ENCODE data around the gene TTC39C. TPM values are rescaled to one million over a fixed set of nuclear protein-coding genes. Genes with fewer than 3 reads are reported as not detected.

TTC39C gene
- total and polyA plus RNA-seq, 2 donors (not counting 3 experiments of a cell fraction or from before 2014, with no cell fraction given), result 0.61 to 6.2 TPM

DNA sequence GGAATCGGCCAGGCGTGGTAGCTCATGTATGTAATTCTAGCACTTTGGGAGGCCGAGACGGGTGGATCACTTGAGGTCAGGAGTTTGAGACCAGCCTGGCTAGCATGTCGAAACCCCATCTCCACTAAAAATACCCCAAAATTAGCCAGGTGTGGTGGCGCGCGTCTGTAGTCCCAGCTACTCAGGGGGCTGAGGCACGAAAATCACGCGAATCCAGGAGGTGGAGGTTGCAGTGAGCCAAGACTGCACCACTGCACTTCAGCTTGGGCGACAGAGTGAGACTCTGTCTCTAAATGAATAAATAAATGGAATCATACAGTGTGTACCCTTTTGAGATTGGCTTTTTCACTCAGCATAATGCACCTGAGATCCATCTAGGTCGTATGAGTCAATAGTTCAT is 19.4 kb upstream of the TTC39C start:
- Histone ChIP-seq H3K4me3 (replicated peaks in 1 of 3; ENCODE audit: insufficient read depth in 1 of 3, low read depth in 1 of 3, low read length in 3 of 3) (no peak overlapping the region), H2AFZ (ENCODE audit: low read depth, low read length) (no peak overlapping the region), H3K4me1 (ENCODE audit: control insufficient read depth, extremely low read depth, insufficient read depth, low read length) (peaks cover 3% of the 10 kb centered on the region), H3K4me2 (ENCODE audit: insufficient read depth, low read length) (no peak overlapping the region), H3K9me3 (replicated peaks; ENCODE audit: control insufficient read depth, insufficient read depth, low read length) (no peaks in the 10 kb centered on the region), H3K27me3 (ENCODE audit: control insufficient read depth in 2 of 2, insufficient read depth in 2 of 2, low read length in 2 of 2) (peaks cover 2 to 5% of the 10 kb centered on the region in 2 experiments), H4K20me1 (replicated peaks; ENCODE audit: control insufficient read depth, extremely low read depth, insufficient read depth, low read length) (no peaks in the 10 kb centered on the region), H3K36me3 (ENCODE audit: control insufficient read depth in 2 of 2, extremely low read depth in 1 of 2, insufficient read depth in 2 of 2, low read length in 2 of 2) (no peaks in the 10 kb centered on the region), H3K79me2 (ENCODE audit: control insufficient read depth, insufficient read depth, low read length) (no peaks in the 10 kb centered on the region), H3K9me1 (replicated peaks; ENCODE audit: control insufficient read depth, extremely low read depth, insufficient read depth, low read length) (no peaks in the 10 kb centered on the region), H3K27ac (ENCODE audit: insufficient read depth, low read depth, low read length) (no peak overlapping the region), H3K9ac (replicated peaks; ENCODE audit: extremely low read depth, insufficient read depth, low read length) (no peak overlapping the region)
- dilution Hi-C loops (cut with MboI; ENCODE audit: extremely low pct_ligation_motif_present, low sequenced_read_pairs) (no loop called here), intact Hi-C loops (cut with micrococcal nuclease) (no loop called here)
- POLR2A ChIA-PET, result no interaction called here
- CTCF ChIA-PET, result no interaction called here
- no peak for DNase-seq (ENCODE audit: low read depth, low spot score)
- FAIRE-seq, result no peak
- no TSS peak for BruUV-seq (replicated peaks)
- TF ChIP-seq, protein P1, sequence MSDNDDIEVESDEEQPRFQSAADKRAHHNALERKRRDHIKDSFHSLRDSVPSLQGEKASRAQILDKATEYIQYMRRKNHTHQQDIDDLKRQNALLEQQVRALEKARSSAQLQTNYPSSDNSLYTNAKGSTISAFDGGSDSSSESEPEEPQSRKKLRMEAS (IDR thresholded peaks at IDR 0.05; ENCODE audit: insufficient read depth, insufficient read length), result no peak
- TF ChIP-seq POLR2A (IDR thresholded peaks at IDR 0.05; ENCODE audit: low read depth, low read length) (no peak), POLR2AphosphoS5 (IDR thresholded peaks at IDR 0.05; ENCODE audit: insufficient read depth, low read depth, low read length) (no peak), JUN (IDR thresholded peaks at IDR 0.05; ENCODE audit: borderline replicate concordance, insufficient read depth, insufficient read length, low read depth) (no peak), EZH2 (IDR thresholded peaks at IDR 0.05; ENCODE audit: borderline replicate concordance, low read depth, low read length, severe bottlenecking) (no peak), MYC (IDR thresholded peaks at IDR 0.05; ENCODE audit: low read depth, low read length) (no peak)
- TF ChIP-seq, protein P2, sequence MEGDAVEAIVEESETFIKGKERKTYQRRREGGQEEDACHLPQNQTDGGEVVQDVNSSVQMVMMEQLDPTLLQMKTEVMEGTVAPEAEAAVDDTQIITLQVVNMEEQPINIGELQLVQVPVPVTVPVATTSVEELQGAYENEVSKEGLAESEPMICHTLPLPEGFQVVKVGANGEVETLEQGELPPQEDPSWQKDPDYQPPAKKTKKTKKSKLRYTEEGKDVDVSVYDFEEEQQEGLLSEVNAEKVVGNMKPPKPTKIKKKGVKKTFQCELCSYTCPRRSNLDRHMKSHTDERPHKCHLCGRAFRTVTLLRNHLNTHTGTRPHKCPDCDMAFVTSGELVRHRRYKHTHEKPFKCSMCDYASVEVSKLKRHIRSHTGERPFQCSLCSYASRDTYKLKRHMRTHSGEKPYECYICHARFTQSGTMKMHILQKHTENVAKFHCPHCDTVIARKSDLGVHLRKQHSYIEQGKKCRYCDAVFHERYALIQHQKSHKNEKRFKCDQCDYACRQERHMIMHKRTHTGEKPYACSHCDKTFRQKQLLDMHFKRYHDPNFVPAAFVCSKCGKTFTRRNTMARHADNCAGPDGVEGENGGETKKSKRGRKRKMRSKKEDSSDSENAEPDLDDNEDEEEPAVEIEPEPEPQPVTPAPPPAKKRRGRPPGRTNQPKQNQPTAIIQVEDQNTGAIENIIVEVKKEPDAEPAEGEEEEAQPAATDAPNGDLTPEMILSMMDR (IDR thresholded peaks at IDR 0.05; ENCODE audit: extremely low read depth in 1 of 2, insufficient read depth in 1 of 2, low read depth in 1 of 2, low read length in 2 of 2), result no peak
